GM19240 (cell line): ENCODE measurements around the gene ARID4B.
"Not testable (repeated sequence)": the region's sequence is repeated elsewhere in the genome, so short reads cannot be mapped to it uniquely, and the experiment has no call there.

Experiments
- DNase-seq: peaks from one replicate; pipeline ENCODE4 v3.0.0; 2011; ENCODE audit warnings: low spot score; ENCODE audit not compliant: insufficient read length

Gene ARID4B

DNA sequence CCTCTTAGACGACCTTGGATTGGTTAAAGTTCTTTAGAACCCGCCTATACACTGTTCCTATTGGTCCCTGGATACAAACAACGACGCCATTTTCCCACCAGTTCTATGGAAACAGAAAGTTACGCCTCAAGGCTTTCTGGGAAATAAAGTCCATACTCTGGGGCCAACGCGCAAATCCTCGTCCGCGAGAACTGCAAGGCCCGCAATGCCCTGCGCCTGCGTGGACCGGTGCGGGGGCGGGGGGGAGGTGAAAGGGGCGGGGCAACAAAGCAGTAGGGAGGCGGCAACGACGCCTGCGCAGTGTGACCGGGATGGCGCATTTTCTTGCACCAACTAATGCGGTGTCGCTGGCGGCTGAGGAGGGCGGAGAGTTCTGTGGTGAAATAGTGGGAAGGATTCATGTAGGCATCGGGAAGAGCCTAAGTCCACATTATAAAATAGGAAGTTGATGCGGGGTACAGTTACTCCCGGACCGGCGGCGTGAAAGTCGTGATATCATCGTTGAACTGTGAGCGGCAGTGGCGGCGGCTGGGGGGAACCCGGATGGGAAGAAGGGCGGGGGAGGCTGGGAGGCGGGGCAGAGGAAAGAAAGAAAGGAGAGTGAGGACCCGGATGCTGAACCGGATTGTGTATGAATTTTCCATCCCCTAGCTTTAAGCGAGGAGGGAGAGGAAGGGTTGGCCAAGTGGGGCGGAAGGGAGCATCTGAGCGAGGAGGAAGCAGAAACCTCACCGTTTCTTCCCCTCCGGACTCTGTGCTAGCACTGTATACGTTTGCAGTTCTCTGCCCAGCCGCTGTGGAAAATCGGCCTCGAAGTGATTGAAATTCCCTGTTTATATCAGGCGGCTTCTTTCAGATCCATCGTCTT is 526 bp upstream of the ARID4B start, which contains the start of gene GGPS1:
GGPS1 (plus strand) TSS at position 300 of the 868 bp plus-strand sequence. CDS start 6,695 bp downstream, outside the sequence.
- DNase-seq: peak; percentile 56

DNA sequence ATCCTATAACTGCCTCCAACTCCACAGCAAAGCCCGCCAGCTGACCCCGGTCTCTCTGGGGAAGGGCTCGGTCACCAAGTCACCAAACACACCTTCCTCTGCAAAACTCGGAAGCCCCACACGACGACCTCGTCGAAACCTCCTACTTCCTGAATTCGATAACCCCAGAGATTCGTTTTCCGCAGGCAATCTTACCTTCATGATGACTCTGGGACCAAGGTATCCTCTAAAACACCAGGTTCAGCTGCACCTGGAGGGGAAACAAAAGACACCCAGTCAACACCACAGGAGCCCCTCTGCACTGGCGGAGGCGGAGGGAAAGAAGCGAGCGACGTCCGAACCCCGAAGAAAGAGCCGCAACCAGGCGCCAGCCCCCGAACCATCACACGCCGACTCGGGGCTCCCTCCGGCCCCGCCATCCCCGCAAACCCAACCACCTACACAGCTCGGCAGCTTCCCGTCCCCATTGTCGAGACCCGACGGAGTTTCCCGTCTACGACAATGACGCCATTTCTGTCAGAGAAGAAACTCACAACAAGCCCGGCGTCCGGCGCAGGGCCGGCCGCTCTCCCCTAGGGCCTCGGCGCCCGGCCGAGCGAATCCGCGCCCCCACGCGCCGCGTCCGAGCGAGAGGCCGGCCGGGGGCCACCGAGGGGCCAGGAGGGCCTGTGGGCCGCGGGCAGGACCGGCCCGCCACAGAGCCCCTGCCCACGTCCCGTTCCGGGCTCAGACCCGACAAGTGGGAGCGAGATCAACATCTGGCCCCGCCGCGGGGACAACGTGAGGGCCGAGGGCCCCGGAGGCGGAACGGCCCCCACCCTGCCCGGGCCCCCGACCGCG is 1.0 kb downstream of the ARID4B start:
- peak; percentile 17 for DNase-seq

DNA sequence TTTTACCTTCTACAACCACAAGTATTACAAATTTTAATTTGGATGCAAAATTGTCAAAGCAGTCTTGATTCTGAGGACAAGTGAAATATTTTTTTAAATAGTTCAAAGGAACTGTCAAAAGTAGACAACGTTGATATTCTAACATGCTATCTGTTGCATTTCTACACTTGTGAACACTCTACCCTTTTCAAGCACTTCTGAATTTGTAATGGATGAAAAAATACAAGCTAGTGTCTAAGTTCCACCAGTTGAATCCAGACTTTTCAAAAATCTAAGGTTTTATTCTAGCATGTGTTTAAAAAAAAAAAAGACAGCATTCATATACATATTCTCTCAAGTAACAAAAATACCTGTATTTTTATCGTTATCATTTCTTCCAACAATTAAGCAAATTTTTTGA is 2.1 kb downstream of the ARID4B start:
- no peak for DNase-seq

DNA sequence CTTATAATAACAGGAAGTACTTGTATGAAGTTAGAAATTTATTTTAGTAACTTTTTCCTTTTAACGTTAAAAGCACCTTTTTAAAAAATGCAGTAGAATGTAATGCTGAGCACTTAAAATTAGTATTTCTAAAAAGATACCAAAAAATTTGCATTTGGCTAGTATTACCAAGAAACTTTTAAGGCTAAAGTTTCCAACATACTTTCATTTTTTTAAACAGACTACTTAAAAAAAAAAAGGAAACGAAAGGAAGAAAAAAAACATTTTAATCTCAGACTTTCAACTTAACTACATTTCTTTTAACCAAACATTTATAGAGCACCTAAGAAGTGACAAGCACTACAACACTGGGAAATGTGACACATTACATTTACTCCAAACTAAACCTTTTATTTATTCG is 2.8 kb downstream of the ARID4B start:
- no peak for DNase-seq

DNA sequence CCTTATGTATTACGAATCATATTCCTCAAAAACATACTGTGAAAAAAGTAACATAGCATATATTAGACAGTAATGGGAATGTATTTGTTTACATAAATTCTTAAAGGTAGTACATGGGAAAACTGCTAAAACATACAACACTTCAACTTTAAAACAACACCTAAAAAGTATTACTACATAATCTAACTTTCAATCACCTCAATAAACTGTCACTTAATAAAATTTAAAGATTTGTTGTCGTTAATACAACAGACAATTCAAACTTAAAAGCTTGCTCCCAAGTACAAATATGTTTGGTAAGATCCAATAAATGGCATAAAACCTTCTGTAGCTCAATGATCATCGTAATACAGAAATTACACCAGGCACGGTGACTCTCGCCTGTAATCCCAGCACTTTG is 3.7 kb downstream of the ARID4B start:
- DNase-seq: no peak

DNA sequence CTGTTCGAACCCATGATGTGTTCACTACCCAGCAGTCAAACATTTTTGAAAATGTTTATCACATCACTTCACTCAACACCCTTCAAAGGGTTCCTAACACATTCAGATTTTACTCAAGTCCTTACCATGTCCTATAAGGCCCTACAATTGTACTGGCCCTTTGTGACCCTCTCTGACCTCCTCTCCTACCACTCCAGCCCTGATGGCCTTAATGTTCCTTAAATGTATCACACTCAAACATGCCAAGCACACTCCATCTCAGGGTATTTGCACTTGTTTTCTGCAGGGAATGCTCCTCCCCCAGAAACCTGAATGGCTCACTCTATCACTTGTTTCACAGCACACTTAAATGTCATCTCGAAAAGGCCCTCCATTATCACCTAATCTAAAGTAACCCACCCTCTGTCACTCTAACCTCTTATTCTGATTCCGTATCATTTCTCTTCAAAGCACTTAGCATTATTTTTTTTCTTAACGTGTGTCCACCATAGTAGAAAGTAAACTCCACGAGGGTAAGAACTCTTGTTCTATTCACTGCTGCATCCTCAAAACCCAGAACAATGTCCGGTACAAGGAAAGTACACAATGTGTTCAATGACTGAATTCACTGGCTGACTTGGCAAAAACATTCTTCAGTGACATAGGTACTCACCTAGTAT is 7.3 kb downstream of the ARID4B start:
- no peak for DNase-seq

DNA sequence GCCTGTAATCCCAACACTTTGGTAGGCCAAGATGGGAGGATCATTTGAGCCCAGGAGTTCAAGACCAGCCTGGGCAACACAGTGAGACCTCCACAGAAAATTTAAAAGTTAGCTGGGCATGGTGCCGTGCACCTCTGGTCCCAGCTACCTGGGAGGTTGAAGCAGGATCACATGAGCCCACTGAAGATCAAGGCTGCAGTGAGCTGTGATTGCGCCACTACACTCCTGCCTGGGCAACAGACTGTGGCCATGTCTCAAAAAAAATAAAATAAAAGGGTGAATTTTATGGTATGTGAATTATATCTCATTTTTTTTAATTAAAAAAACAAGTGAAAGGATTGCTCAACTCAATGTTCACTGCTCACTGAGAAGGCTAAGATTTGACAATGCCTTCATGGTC is 8.7 kb downstream of the ARID4B start:
- no peak for DNase-seq

DNA sequence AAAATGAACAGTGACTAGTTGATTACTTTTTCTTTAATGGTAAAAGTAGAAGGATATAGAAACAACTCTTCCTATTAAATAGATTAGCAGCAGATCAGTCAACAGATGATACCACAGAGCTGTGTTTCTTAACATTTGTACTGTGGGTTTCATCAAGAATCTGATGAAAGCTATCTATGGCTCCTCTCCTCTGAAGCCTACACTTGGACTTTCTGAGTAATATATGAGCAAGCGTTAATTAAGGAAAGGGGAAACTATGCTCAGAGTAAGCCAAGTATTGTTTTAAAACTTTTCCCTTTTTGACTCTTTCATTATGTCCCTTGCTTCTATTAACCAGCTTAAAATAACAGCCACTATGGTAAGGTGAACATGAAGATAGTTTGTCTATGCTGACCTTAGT is 10.8 kb downstream of the ARID4B start:
- no peak for DNase-seq

DNA sequence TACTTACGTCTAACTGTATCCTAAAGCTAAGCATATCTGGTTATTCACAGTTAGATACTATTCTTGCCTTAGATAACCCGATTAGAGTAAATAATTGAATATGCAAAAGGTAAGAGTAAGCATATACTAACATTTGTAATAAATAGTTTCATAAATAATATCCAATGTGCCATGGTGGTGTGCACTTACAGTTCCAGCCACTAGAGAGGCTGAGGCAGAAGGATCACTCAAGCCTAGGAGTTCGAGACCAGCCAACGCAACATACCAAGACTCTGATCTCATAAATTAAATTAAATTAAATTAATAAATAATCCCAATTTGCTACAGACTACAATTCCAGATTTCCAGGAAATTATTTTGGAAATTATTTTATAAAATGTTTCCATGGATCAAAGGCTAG is 12.2 kb downstream of the ARID4B start:
- no peak for DNase-seq

DNA sequence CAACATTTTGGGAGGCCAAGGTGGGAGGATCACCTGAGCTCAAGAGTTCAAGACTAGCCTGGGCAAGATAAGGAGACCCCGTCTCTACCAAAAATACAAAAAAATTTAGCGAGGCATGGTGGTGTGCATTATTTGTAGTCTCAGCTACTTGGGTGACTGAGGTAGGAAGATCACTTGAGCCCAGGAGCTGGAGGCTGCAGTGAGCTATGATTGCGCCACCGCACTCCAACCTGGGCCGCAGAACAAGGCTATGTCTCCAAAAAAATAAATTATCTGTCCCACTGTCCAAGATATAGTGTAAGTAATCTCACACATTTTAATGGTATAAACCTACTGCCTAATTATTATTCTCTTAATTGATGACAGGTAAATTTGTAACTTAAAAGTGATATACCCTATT is 12.8 kb downstream of the ARID4B start:
- no peak for DNase-seq

DNA sequence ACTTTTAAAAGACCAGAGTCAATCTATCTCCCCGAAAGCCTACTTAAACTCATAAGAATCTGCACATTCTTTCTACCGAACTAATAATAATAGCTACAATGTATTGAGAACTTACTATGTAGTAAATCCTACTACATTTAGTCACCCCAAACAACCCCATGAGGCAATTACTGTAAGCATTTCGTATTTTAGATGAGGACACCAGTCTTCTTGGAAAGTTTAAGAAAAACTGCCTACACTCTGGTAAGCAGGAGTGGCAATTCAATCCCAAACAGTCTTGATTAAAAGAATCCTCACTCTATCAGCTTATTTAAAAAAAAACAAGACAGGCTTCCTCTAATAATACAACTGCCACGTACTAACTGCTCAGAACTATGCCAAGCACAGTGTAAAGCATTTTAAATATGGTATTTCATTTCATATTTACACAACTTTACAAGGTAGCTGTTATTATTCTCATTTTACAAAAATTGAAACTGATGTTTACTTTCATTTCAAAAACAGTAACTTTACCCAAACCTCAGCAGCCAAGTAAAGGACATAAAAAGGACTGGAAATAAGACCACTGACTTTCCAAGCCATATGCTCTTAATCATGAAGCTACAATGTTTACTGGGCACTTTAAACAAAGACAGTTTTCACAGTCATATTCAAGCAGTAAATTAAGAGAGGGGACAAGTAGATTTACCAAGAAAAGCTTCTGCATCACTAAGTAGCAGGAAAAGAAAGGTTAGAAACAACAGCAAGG is 13.9 kb downstream of the ARID4B start:
- no peak for DNase-seq

DNA sequence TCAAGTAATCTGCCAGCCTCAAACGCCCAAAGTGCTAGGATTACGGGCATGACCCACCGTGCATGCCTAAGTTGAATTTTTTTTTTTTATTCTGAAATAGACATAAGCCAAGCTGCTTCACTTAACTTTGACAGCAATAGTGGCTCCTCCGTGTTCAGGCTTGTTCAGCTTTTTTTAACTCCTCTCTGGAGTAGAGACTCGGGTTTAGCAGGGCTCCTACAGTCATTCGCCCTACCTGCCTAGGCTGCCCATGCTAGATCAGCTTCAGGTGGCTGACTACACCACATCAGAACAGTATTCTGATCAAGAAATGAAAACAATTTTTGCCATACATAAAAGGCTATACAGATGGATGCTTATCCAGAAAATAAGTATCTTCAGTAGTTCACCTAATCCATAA is 14.7 kb downstream of the ARID4B start:
- no peak for DNase-seq

DNA sequence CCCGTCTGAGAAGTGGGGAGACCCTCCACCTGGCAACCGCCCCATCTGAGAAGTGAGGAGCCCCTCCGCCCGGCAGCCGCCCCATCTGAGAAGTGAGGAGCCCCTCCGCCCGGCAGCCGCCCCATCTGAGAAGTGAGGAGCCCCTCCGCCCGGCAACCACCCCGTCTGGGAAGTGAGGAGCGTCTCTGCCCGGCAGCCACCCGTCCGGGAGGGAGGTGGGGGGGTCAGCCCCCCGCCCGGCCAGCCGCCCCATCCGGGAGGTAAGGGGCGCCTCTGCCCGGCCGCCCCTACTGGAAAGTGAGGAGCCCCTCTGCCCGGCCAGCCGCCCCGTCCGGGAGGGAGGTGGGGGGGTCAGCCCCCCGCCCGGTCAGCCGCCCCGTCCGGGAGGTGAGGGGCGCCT is 18.8 kb downstream of the ARID4B start:
- not testable (repeated sequence) for DNase-seq

DNA sequence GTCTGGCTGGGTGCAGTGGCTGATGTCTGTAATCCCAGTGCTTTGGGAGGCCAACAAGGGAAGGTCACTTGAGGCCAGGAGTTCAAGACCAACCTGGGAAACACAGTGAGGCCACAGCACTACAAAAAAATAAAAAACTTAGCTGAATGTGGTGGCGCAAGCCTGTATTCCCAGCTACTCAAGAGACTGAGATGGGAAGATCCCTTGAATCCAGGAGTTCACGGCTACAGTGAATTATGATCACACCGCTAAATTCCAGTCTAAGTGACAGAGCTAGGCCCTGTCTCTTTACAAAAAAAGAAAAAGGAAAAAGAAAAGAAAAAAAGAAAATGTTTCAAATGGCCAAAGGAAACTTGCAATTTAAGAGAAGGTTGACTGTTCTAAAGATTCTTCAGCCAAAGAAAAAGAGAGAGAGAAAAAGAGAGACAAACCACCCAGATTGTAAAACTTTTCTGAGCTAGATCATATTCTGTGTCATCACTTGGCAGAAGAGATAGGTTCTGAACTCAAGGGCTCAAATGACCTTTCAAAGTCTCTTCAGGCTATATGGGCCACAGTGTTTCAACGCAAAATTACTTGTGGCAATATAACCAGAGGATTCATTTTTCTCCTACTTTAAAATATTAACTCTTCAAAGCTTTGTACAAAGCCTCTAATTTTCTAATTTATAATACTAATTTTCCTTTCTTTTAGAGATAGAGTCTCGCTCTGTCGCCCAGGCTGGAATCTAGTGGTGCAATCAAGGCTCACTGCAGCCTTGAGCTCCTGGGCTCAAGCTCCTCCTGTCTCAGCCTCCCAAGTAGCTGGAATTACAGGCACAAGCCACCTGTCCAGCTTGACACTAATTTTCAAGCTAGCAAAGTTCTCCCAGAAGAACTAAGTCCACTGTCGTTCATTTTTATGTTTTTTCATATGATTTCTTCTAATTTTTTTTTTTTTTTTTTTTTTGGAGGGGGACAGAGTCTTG is 20.5 kb downstream of the ARID4B start:
- DNase-seq: no peak

DNA sequence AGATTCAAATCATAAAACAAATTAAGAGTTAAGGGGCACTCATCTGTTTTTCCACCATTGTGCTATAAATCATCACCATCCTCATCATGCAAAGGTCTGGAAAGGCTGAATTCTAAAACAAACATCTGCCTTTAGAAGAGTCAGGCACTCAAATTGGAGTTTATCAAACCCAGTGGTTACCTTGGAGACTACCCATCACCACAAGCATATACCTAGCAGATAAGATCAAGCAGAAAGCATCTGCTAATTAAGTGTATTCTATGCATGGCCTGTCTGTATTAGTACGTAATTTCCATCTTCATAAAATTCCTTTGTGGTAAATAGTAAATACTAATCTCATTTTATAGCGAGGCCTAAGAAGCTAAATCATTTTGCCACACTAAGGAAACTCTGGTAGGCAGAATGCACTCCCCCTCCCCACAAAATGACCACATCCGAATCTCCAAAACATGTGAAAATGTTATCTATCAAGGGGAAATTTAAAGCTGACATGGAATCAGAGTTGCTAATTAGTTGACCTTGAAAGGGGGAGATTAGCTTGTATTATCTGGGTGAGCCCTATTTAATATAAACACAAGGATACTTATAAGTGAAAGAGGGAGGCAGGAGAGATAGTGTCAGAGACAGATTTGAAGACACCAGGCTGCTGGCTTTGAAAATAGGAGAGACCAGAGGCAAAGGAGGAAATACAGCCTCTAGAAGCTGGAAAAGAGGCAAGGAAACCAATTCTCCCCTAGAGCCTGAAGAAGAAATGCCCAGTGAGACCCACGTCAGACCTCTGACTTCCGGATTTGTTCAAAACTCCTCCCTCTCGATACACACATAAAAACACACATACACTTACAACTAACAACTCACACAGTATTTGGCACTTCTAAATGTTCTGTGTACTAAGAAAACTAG is 23.2 kb downstream of the ARID4B start:
- no peak for DNase-seq

DNA sequence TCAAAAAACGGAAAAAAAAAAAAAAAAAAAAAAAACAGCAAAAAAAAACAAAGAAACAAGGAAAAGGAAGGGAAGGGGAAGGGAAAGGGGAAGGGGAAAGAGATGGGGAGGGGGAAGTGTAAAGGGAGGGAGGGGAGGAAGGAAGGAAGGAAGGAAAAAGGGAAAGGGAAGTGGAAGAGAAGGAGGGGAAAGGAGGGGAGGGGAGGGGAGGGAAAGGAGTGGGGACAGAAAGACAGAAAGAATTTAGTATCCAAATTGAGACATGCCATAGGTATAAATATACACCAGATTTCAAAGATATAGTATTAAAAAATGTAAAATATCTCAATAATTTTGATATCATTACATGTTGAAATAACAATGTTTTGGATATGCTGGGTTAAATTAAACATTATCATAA is 25.8 kb downstream of the ARID4B start:
- no peak for DNase-seq

DNA sequence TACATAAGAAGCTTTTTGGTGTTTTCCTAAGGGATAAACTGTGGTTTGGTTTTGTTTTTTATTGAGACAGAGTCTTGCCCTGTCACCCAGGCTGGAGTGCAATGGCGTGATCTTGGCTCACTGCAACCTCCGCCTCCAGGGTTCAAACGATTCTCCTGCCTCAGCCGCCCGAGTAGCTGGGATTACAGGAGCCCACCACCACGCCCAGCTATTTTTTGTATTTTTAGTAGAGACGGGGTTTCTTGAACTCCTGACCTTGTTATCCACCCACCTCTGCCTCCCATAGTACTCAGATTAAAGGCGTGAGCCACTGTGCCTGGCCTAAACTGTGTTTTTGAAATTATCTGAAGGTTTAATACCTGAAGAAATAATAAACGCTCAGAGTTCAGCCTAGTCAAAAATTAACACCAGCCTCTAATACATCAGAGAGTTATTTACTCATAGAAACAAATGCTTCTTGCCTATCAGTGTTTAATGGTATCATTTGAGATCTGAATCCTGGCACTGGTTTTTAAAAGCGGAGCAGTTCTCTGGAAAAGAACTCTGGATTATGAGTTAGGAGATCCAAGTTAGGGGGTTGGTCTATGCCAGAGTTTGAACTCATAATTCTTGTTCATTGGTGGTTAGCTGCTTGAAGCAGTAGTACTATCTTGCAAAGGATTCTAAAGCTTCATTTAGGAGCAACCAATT is 28.7 kb downstream of the ARID4B start:
- no peak for DNase-seq

DNA sequence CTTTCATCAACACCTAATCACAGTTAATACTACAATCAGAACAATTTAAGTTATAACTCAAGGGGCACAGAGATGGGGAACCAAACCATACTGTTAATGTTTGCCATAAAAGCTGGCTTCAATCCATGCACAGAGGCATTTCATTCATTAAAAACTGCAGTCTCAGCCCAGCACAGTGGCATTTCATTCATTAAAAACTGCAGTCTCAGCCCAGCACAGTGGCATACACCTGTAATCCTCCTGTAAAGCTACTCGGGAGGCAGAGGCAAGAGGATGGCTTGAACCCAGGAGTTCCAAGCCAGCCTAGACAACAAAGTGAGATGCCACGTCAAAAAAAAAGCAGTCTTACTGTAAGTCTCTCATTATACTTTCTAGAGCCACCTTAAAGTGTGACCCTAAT is 29.2 kb downstream of the ARID4B start:
- DNase-seq: no peak
